Astrocyte (in vitro differentiated cells and primary cell): ENCODE measurements around the gene SCAPER. TPM values are rescaled to one million over a fixed set of nuclear protein-coding genes. Genes with fewer than 3 reads are reported as not detected.

Experiments used
- DNase-seq: peaks from one replicate; pipeline ENCODE4 v3.0.0-alpha.2; 2010; ENCODE audit warnings: low read depth
- FAIRE-seq: peaks from 2 replicates; lab custom pipeline; 2011; peaks lifted over from hg19 to GRCh38; lab: Jason Lieb, UNC
- H2AFZ ChIP-seq: 2 replicates; pipeline ENCODE4 v1.6.0; 2012; ENCODE audit warnings: low read depth, low read length, inconsistent platforms
- H3K27ac ChIP-seq: 2 replicates; pipeline ENCODE4 v1.5.1; 2011; ENCODE audit warnings: low read depth, low read length, inconsistent platforms
- H3K27me3 ChIP-seq: 2 replicates; pipeline ENCODE4 v1.6.0; 2011; ENCODE audit warnings: low read length, inconsistent platforms; ENCODE audit not compliant: insufficient read depth
- H3K36me3 ChIP-seq: 2 replicates; pipeline ENCODE4 v1.5.1; 2011; ENCODE audit warnings: low read length, inconsistent platforms; ENCODE audit not compliant: insufficient read depth
- H3K4me1 ChIP-seq: 2 replicates; pipeline ENCODE4 v1.5.1; 2011; ENCODE audit warnings: low read length, inconsistent platforms; ENCODE audit not compliant: insufficient read depth
- H3K4me2 ChIP-seq: 2 replicates; pipeline ENCODE4 v1.6.0; 2012; ENCODE audit warnings: low read length, inconsistent platforms
- H3K4me3 ChIP-seq: 2 replicates; pipeline ENCODE4 v1.5.1; 2011; ENCODE audit warnings: low read depth, mild to moderate bottlenecking, low read length, inconsistent platforms; ENCODE audit not compliant: insufficient read depth
- H3K79me2 ChIP-seq: 2 replicates; pipeline ENCODE4 v1.6.0; 2012; ENCODE audit warnings: mild to moderate bottlenecking, low read length, inconsistent platforms; ENCODE audit not compliant: insufficient read depth
- H3K9ac ChIP-seq: 2 replicates; pipeline ENCODE4 v1.6.0; 2012; ENCODE audit warnings: mild to moderate bottlenecking, low read length, inconsistent platforms
- H3K9me3 ChIP-seq: 2 replicates; pipeline ENCODE4 v1.5.1; 2012; ENCODE audit warnings: low read depth, mild to moderate bottlenecking, low read length, inconsistent platforms; ENCODE audit not compliant: insufficient read depth
- H4K20me1 ChIP-seq: 2 replicates; pipeline ENCODE4 v1.6.0; 2012; ENCODE audit warnings: low read length, inconsistent platforms; ENCODE audit not compliant: insufficient read depth
- H3K27ac Mint-ChIP-seq: one replicate; pipeline ENCODE4 v1.8.0; 2021; ENCODE audit warnings: mild to moderate bottlenecking, mixed read lengths; ENCODE audit not compliant: unreplicated experiment
- H3K27me3 Mint-ChIP-seq: one replicate; pipeline ENCODE4 v1.8.0; 2021; ENCODE audit warnings: low read depth, mixed read lengths; ENCODE audit not compliant: unreplicated experiment
- H3K36me3 Mint-ChIP-seq: one replicate; pipeline ENCODE4 v1.8.0; 2021; ENCODE audit warnings: low read depth, mixed read lengths; ENCODE audit not compliant: unreplicated experiment
- H3K4me1 Mint-ChIP-seq: one replicate; pipeline ENCODE4 v1.8.0; 2021; ENCODE audit warnings: low read depth, mixed read lengths; ENCODE audit not compliant: unreplicated experiment
- H3K4me3 Mint-ChIP-seq: one replicate; pipeline ENCODE4 v1.8.0; 2021; ENCODE audit warnings: mild to moderate bottlenecking, moderate library complexity, mixed read lengths; ENCODE audit not compliant: unreplicated experiment
- H3K9me3 Mint-ChIP-seq: one replicate; pipeline ENCODE4 v1.8.0; 2021; ENCODE audit warnings: mild to moderate bottlenecking, mixed read lengths; ENCODE audit not compliant: unreplicated experiment
- EZH2 ChIP-seq: IDR thresholded peaks from 2 replicates; pipeline ENCODE4 v1.6.1; 2012; ENCODE audit warnings: mild to moderate bottlenecking, low read length, inconsistent platforms; ENCODE audit not compliant: insufficient read depth
- total RNA-seq: library from RNA; stranded (reverse); gene quantifications from 2 replicates; pipeline ENCODE4 v1.2.1, GENCODE V29; 2021
- TF ChIP-seq, protein P1 (sequence below): IDR thresholded peaks from 2 replicates; pipeline ENCODE4 v1.5.1; 2011; ENCODE audit warnings: low read depth, mild to moderate bottlenecking, inconsistent platforms, low read length, moderate library complexity; ENCODE audit not compliant: insufficient read depth

The SCAPER gene
- total RNA-seq, 1 donor from 2014 or later: 8.6 TPM

DNA sequence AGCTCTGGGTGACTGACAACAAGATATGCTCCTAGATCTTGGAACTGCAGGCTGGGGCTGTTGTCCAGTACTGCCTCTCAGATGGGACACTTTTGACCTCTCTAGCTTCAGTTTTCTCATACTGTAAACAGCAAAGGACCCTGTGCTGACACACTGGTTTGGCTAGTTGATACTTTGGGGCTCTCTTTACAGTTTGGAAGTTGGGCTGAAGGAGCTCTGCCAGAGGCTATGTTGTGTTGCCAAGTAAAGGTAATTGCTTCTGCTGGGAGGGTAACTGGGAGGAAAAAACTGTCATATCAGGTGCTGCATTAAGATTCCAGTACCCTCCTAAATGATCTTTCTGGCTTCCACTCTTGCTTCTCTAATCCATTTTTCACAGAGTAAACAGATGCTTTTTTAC, 514.6 kb downstream of the SCAPER start:
- H3K36me3 Mint-ChIP-seq: peaks cover 2% of the 10 kb centered on the region
- Histone ChIP-seq H3K36me3 (no peaks in the 10 kb centered on the region), H3K9me3 (no peaks in the 10 kb centered on the region), H3K4me2 (no peak overlapping the region), H3K9ac (no peak overlapping the region), H3K27me3 (no peaks in the 10 kb centered on the region), H3K4me1 (no peaks in the 10 kb centered on the region), H4K20me1 (no peaks in the 10 kb centered on the region), H2AFZ (no peak overlapping the region), H3K27ac (no peak overlapping the region), H3K79me2 (no peaks in the 10 kb centered on the region), H3K4me3 (no peak overlapping the region)
- no peak overlapping the region for H3K4me3 Mint-ChIP-seq
- DNase-seq: no peak
- H3K9me3 Mint-ChIP-seq: no peaks in the 10 kb centered on the region
- FAIRE-seq: no peak
- TF ChIP-seq, protein P1, sequence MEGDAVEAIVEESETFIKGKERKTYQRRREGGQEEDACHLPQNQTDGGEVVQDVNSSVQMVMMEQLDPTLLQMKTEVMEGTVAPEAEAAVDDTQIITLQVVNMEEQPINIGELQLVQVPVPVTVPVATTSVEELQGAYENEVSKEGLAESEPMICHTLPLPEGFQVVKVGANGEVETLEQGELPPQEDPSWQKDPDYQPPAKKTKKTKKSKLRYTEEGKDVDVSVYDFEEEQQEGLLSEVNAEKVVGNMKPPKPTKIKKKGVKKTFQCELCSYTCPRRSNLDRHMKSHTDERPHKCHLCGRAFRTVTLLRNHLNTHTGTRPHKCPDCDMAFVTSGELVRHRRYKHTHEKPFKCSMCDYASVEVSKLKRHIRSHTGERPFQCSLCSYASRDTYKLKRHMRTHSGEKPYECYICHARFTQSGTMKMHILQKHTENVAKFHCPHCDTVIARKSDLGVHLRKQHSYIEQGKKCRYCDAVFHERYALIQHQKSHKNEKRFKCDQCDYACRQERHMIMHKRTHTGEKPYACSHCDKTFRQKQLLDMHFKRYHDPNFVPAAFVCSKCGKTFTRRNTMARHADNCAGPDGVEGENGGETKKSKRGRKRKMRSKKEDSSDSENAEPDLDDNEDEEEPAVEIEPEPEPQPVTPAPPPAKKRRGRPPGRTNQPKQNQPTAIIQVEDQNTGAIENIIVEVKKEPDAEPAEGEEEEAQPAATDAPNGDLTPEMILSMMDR: no peak
- no peak for TF ChIP-seq EZH2
- peaks cover 5% of the 10 kb centered on the region for H3K27me3 Mint-ChIP-seq
- no peak overlapping the region for H3K27ac Mint-ChIP-seq
- H3K4me1 Mint-ChIP-seq: no peaks in the 10 kb centered on the region

DNA sequence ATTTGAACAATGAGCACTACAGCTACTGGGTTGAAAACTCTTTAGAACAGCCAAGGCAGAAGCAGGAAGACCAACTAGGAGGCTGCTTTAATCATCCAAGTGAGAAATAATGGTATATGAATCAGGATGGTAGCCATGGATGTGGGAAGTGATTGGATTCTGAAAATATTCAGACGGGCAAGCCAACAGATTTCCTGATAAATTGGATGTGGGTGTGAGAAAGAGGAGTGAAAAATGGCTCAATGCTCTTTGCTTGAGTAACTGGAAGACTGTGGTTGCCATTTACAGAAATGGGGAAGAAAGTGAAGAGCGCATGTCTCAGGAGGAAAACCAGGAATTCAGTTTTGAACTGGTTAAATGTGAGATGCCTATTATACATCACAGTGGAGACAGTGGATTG, 518.2 kb downstream of the SCAPER start:
- Mint-ChIP-seq H3K9me3 (no peaks in the 10 kb centered on the region), H3K27me3 (peaks cover 5% of the 10 kb centered on the region), H3K36me3 (peaks cover 2% of the 10 kb centered on the region), H3K4me3 (no peak overlapping the region), H3K4me1 (no peaks in the 10 kb centered on the region), H3K27ac (no peak overlapping the region)
- Histone ChIP-seq H3K79me2 (no peaks in the 10 kb centered on the region), H3K9ac (no peak overlapping the region), H3K4me3 (no peak overlapping the region), H3K4me2 (no peak overlapping the region), H3K4me1 (no peaks in the 10 kb centered on the region), H4K20me1 (no peaks in the 10 kb centered on the region), H2AFZ (no peak overlapping the region), H3K27ac (no peak overlapping the region), H3K9me3 (no peaks in the 10 kb centered on the region), H3K27me3 (no peaks in the 10 kb centered on the region), H3K36me3 (no peaks in the 10 kb centered on the region)
- TF ChIP-seq EZH2: no peak
- TF ChIP-seq, protein P1: no peak
- no peak for FAIRE-seq
- DNase-seq: peak; percentile 47

DNA sequence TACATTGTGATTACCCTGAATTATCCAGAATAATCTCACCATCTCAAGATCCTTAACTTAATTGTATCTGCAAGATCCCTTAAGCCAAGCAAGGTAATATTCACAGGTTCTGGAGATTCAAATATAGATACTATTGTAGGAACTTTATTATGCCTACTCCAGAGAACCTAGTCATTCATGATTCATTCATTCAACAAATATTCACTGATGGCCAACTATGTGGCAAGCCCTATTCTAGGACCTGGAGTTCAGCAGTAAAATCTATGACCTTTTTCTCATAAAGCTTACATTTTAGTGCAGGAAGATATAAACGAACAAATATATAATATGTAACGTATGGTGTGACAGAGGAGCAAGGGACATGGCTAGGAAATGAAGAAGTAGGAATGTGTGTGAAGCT, 519.0 kb downstream of the SCAPER start:
- Histone ChIP-seq H3K9ac (no peak overlapping the region), H4K20me1 (no peaks in the 10 kb centered on the region), H3K36me3 (no peaks in the 10 kb centered on the region), H3K27me3 (no peaks in the 10 kb centered on the region), H3K4me1 (no peaks in the 10 kb centered on the region), H3K4me2 (no peak overlapping the region), H3K79me2 (no peaks in the 10 kb centered on the region), H3K4me3 (no peak overlapping the region), H3K9me3 (no peaks in the 10 kb centered on the region), H3K27ac (no peak overlapping the region), H2AFZ (no peak overlapping the region)
- FAIRE-seq: no peak
- no peak for DNase-seq
- no peaks in the 10 kb centered on the region for H3K4me1 Mint-ChIP-seq
- H3K27me3 Mint-ChIP-seq: peaks cover 5% of the 10 kb centered on the region
- TF ChIP-seq, protein P1: no peak
- TF ChIP-seq EZH2: no peak
- no peak overlapping the region for H3K27ac Mint-ChIP-seq
- peaks cover 2% of the 10 kb centered on the region for H3K36me3 Mint-ChIP-seq
- H3K4me3 Mint-ChIP-seq: no peak overlapping the region
- H3K9me3 Mint-ChIP-seq: no peaks in the 10 kb centered on the region
